Heart left ventricle (tissue), 16 donors: ENCODE data around the gene NPHP4. TPM values are rescaled to one million over a fixed set of nuclear protein-coding genes. Genes with fewer than 3 reads are reported as not detected.

Experiments
- ATAC-seq, 4 donors: fragments of 200-7000 bp; cut with Tn5 transposase; one replicate each; pipeline ENCODE4 v1.9.1; 2020 to 2022; ENCODE audit warnings: moderate library complexity in 4 of 4, mild to moderate bottlenecking in 3 of 4, moderate number of reproducible peaks in 1 of 4
- DNase-seq, 5 donors: peaks; one replicate each; pipeline ENCODE4 v3.0.0-alpha.2; 2020
- H3K27ac ChIP-seq, 12 donors: fragments of 200-600 bp; sonication (generic) in 4 of 12; one replicate each; pipeline versions ENCODE4 v1.5.0 to v1.8.0; 2016 to 2022; ENCODE audit warnings: mild to moderate bottlenecking in 2 of 12
- H3K27me3 ChIP-seq, 9 donors: fragments of 200-600 bp; sonication (generic) in 2 of 9; one replicate each; pipeline versions ENCODE4 v1.5.1 to v1.8.0; 2016 to 2022; ENCODE audit warnings: mild to moderate bottlenecking in 3 of 9
- H3K36me3 ChIP-seq, 9 donors: fragments of 200-600 bp; sonication (generic) in 2 of 9; one replicate each; pipeline versions ENCODE4 v1.5.0 to v1.8.0; 2018 to 2022; ENCODE audit warnings: mild to moderate bottlenecking in 2 of 9
- H3K4me1 ChIP-seq, 12 donors: fragments of 200-600 bp; sonication (generic) in 4 of 12; one replicate each; pipeline versions ENCODE4 v1.5.0 to v1.8.0; 2016 to 2022; ENCODE audit warnings: mild to moderate bottlenecking in 3 of 12
- H3K4me3 ChIP-seq, 12 donors: fragments of 200-600 bp; sonication (generic) in 4 of 12; one replicate each; pipeline versions ENCODE4 v1.5.0 to v1.8.0; 2017 to 2022; ENCODE audit warnings: mild to moderate bottlenecking in 9 of 12, moderate library complexity in 4 of 12
- H3K9me3 ChIP-seq, 12 donors: fragments of 200-600 bp; sonication (generic) in 4 of 12; one replicate each; pipeline versions ENCODE4 v1.5.0 to v1.8.0; 2016 to 2022; ENCODE audit warnings: mild to moderate bottlenecking in 1 of 12
- CTCF ChIP-seq, 12 donors: fragments of 200-600 bp; sonication (generic) in 4 of 12; IDR thresholded peaks; one replicate each; pipeline versions ENCODE4 v1.5.0 to v1.8.0; 2018 to 2022; ENCODE audit warnings: antibody characterized with exemption in 12 of 12, mild to moderate bottlenecking in 5 of 12
- POLR2A ChIP-seq, 2 donors: fragments of 450-650 bp; IDR thresholded peaks; one replicate each; pipeline ENCODE4 v1.6.1; 2017; ENCODE audit warnings: antibody characterized with exemption in 2 of 2, mild to moderate bottlenecking in 2 of 2, moderate library complexity in 2 of 2
- WGBS, 4 donors: extraction: QIAGEN DNeasy Blood & Tissue Kit in 2 of 4; methylation state at CpG; one replicate each; pipeline versions ENCODE4 v1.1.5 to v1.1.7; 2013 to 2018; 5-methylcytosine and 5-hydroxymethylcytosine counted together
- intact Hi-C, 10 donors: fragments of 100-400 bp; cut with DNase I; formaldehyde crosslinking; loops; one replicate each; pipeline versions ENCODE4 v1.11.1 to v1.14.2; 2022
- polyA plus RNA-seq, 2 donors: library from polyadenylated mRNA; stranded (reverse); fragments of 200-250 nt; gene quantifications; one replicate each; pipeline ENCODE4 v1.2.3, GENCODE V29; 2013
- total RNA-seq, 9 donors: library from RNA; depleted of rRNA in 2 of 9; stranded (reverse); fragments of >200 nt in 2 of 9; fragmentation: NEBNext Ultra II Directional in 3 of 9; extraction: Animal tissue kit (Norgen Biotek cat#: 25700) in 3 of 9; gene quantifications; one replicate each; pipeline versions ENCODE4 v1.1.0 to v1.2.4, GENCODE V29; 2016 to 2023
- donor health status: ischemic (EF 13 %, LVEDD 7.1; RV severe dilation, severe dysfunction).
- donor health status: healthy with polysubstance abuse.
- donor health status: DM: no; HTN: yes; CAD: no.
- donor health status: DM: no; HTN: no; CAD: no.
- donor health status: ischemic (EF 25% LVEDD 6.9; RV normal size, moderate dysfunction).
- donor health status: ischemic (EF 25% LVEDD 5.7; RV mildly dilated, moderate dysfunction).
- donor health status: healthy.
- donor health status: DM: yes; HTN: yes; CAD: no.
- donor health status: ischemic (EF 35%, LVEDD 5.7; RV mildly dilated, moderate dysfunction).
- donor health status: nonischemic (EF 11% LVEDD 7.7; RV severe dilation, severe dysfunction).
- donor health status: DM: yes; HTN: yes; CAD: no.
- donor health status: PGD.
- donor health status: ischemic (EF 29% LVEDD 5.4; RV normal size, mild dysfunction).
- donor health status: nonischemic (EF 23%, LVEDD 6.1; RV moderate dilation, normal function).

Gene NPHP4
- total and polyA plus RNA-seq, 11 donors, result 2.1 to 6.3 (median 3.1) TPM

GRCh38 chr1:5983361-5984103 is 8.7 kb downstream of the NPHP4 start:
- no peak overlapping the region for H3K27ac ChIP-seq
- ATAC-seq (no peak), DNase-seq (no peak)
- TF ChIP-seq CTCF (IDR thresholded peaks at IDR 0.05) (no peak), POLR2A (IDR thresholded peaks at IDR 0.05) (no peak)
- H3K9me3 ChIP-seq, result no peaks in the 10 kb centered on the region
- H3K4me1 ChIP-seq, result peaks cover 0 to 11% (median 0%) of the 10 kb centered on the region in 12 donors
- intact Hi-C loops, result no loop called here
- no peak overlapping the region for H3K4me3 ChIP-seq
- H3K27me3 ChIP-seq, result no peaks in the 10 kb centered on the region
- H3K36me3 ChIP-seq, result peaks cover 0 to 27% (median 14%) of the 10 kb centered on the region in 9 donors
- WGBS, 4 donors, result 88 to 92% (median 90%) methylated on average over 6 of the region's 6 CpGs

DNA sequence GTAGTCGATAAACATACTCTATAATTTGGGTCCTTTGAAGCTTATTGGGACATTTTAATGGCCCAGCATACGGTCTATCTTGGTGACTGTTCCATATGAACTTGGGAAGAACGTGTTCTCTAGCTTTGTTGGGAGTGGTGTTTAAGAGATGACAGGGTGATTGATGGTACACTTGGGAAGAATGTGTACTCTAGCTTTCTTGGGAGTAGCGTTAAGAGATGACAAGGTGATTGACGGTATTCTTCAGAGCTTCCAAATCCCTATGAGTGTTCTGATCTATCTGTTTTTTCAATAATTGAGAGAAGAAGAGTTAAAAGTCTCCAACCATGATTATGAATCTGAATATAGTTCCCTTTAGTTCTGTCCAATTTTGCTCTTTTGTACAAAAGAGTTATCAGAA is 9.4 kb downstream of the NPHP4 start:
- WGBS, 4 donors, result 73 to 80% (median 78%) methylated on average over 5 of the region's 5 CpGs
- no peak for ATAC-seq

GRCh38 chr1:5982276-5982675 is 9.9 kb downstream of the NPHP4 start:
- Histone ChIP-seq H3K27ac (no peak overlapping the region), H3K4me1 (peaks cover 0 to 11% (median 0%) of the 10 kb centered on the region in 12 donors), H3K36me3 (peaks cover 0 to 30% (median 14%) of the 10 kb centered on the region in 9 donors), H3K4me3 (no peak overlapping the region), H3K27me3 (no peaks in the 10 kb centered on the region), H3K9me3 (no peaks in the 10 kb centered on the region)
- ATAC-seq (no peak), DNase-seq (no peak)
- WGBS, 4 donors, result 86 to 95% (median 91%) methylated on average over 4 of the region's 4 CpGs
- intact Hi-C loops, result no loop called here
- TF ChIP-seq POLR2A (IDR thresholded peaks at IDR 0.05) (no peak), CTCF (IDR thresholded peaks at IDR 0.05) (no peak)

More for the DNA sequence above, 9.4 kb downstream of the NPHP4 start:
- peaks cover 0 to 11% (median 0%) of the 10 kb centered on the region in 12 donors for H3K4me1 ChIP-seq
- no peak overlapping the region for H3K27ac ChIP-seq
- H3K9me3 ChIP-seq, result no peaks in the 10 kb centered on the region
- DNase-seq, result no peak
- peaks cover 0 to 30% (median 14%) of the 10 kb centered on the region in 9 donors for H3K36me3 ChIP-seq
- intact Hi-C loops, result no loop called here
- no peaks in the 10 kb centered on the region for H3K27me3 ChIP-seq
- no peak overlapping the region for H3K4me3 ChIP-seq
- TF ChIP-seq CTCF (IDR thresholded peaks at IDR 0.05), result no peak
- no peak for TF ChIP-seq POLR2A (IDR thresholded peaks at IDR 0.05)

DNA sequence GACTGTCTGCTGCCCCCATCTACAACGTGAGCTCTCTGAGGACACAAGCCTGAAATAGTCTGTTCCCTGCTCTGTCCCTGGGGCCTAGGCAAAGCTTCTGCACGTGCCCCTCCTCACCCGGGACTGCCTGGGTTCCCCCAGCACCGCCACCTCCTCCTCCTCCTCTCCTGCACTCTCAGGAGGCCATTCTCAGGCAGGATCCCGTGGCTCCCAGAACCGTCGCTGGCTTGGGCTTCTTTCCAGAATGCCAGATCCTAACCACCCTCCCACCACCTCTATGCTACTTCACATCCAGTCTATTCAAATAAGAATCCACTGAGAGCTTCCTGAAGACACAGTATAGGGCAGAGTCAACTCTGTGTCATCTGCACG is 11.2 kb downstream of the NPHP4 start:
- ATAC-seq (no peak), DNase-seq (no peak)
- H3K36me3 ChIP-seq, result peaks cover 0 to 30% (median 14%) of the 10 kb centered on the region in 9 donors
- H3K27ac ChIP-seq, result peak overlapping the region in 1 of 12 donors; percentile 13
- intact Hi-C loops, result no loop called here
- H3K27me3 ChIP-seq, result no peaks in the 10 kb centered on the region
- 57 to 70% (median 63%) methylated on average over 8 of the region's 8 CpGs for WGBS, 4 donors
- TF ChIP-seq CTCF (IDR thresholded peaks at IDR 0.05), result no peak
- no peak for TF ChIP-seq POLR2A (IDR thresholded peaks at IDR 0.05)
- peaks cover 0 to 11% (median 0%) of the 10 kb centered on the region in 12 donors for H3K4me1 ChIP-seq
- no peak overlapping the region for H3K4me3 ChIP-seq
- H3K9me3 ChIP-seq, result no peaks in the 10 kb centered on the region
